Left lung (tissue), 10 donors: ENCODE measurements around the gene KMT2C. TPM values are rescaled to one million over a fixed set of nuclear protein-coding genes. Genes with fewer than 3 reads are reported as not detected.
A peak's percentile ranks its signal among the peaks of the same experiment; 100 is the strongest.

Experiments
- ATAC-seq: fragments of 200-7000 bp; cut with Tn5 transposase; one replicate; pipeline ENCODE4 v1.9.1; 2020; ENCODE audit warnings: moderate library complexity
- DNase-seq, 4 donors: peaks; one replicate each; pipeline ENCODE4 v3.0.0-alpha.2; 2013 to 2020
- H3K27ac ChIP-seq, 2 donors: fragments of 200-600 bp; sonication (generic) in 1 of 2; one replicate each; pipeline versions ENCODE4 v1.5.0 to v1.8.0; 2020 to 2021
- H3K27me3 ChIP-seq, 2 donors: fragments of 200-600 bp; sonication (generic) in 1 of 2; one replicate each; pipeline versions ENCODE4 v1.5.0 to v1.8.0; 2020 to 2021
- H3K36me3 ChIP-seq, 2 donors: fragments of 200-600 bp; sonication (generic) in 1 of 2; one replicate each; pipeline versions ENCODE4 v1.5.0 to v1.8.0; 2020 to 2021
- H3K4me1 ChIP-seq, 2 donors: fragments of 200-600 bp; one replicate each; pipeline ENCODE4 v1.8.0; 2021
- H3K4me3 ChIP-seq, 2 donors: fragments of 200-600 bp; sonication (generic) in 1 of 2; one replicate each; pipeline versions ENCODE4 v1.5.0 to v1.8.0; 2020 to 2021; ENCODE audit warnings: mild to moderate bottlenecking in 1 of 2
- H3K9me3 ChIP-seq, 2 donors: fragments of 200-600 bp; sonication (generic) in 1 of 2; one replicate each; pipeline versions ENCODE4 v1.5.0 to v1.8.0; 2020 to 2021
- CTCF ChIP-seq, 2 donors: fragments of 200-600 bp; sonication (generic) in 1 of 2; IDR thresholded peaks; one replicate each; pipeline versions ENCODE4 v1.5.0 to v1.8.0; 2021; ENCODE audit warnings: antibody characterized with exemption in 2 of 2
- intact Hi-C, 2 donors: fragments of 100-400 bp; cut with DNase I; formaldehyde crosslinking; loops; one replicate each; pipeline versions ENCODE4 v1.11.2 to v1.14.2; 2022
- polyA plus RNA-seq, 6 donors: library from polyadenylated mRNA; unstranded; fragments of 120-200 nt; gene quantifications; one replicate each; pipeline ENCODE4 v1.2.1, GENCODE V29; 2013; ENCODE audit not compliant: insufficient read length in 6 of 6
- total RNA-seq, 2 donors: library from RNA; stranded (reverse); fragmentation: NEBNext Ultra II Directional; extraction: Animal tissue kit (Norgen Biotek cat#: 25700); gene quantifications; one replicate each; pipeline ENCODE4 v1.2.1, GENCODE V29; 2021
- donor health status: DM: no; HTN: yes; CAD: no.
- donor health status: DM: no; HTN: no; CAD: no.

KMT2C gene
- total and polyA plus RNA-seq, 8 donors = 36.4 to 91.4 (median 42.1) TPM

DNA sequence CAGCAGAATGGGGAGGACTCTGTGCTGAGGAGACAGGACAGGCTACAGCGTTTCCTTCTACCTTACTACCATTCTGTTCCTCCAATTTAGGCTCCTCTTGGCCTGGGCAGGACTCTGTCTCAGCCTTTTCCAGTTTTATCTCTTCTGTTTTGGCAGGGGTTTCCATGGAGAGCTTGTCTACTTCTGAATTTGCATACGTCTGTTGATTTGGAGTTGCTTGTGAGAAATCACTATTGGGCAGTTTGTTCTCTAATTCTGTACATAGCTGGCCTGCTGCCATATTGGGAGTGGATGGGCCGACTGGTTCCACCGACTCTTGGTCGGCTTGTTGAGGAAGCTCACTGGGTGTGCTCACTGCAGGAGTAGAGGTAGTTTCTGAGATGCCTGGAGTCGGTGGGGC, 273.5 kb downstream of the KMT2C start:
- TF ChIP-seq CTCF (IDR thresholded peaks at IDR 0.05) = no peak
- Histone ChIP-seq H3K36me3 (peaks cover 0 to 96% of the 10 kb centered on the region in 2 donors), H3K4me1 (peaks cover 0 to 9% of the 10 kb centered on the region in 2 donors), H3K4me3 (no peak overlapping the region), H3K27me3 (no peaks in the 10 kb centered on the region), H3K27ac (no peak overlapping the region), H3K9me3 (no peaks in the 10 kb centered on the region)
- intact Hi-C loops = no loop called here
- ATAC-seq (no peak), DNase-seq (no peak)

DNA sequence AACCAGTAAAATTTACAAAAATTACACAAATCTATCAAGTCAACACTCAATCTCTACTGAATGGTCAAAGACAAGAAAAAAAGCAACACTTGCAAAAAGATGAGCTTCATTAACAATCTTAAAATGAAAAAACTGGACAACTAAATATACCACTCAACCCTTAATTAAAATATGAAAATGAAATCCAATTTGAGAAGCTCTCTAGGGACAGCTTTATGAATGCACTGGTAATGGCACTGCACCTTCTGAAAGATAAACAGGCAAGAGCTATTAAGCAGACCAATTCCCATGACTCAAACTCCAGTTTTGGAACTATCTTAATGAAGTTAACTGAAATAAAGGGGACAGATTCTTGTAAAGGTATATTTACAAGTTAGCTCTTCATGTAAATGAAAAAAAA, 274.6 kb downstream of the KMT2C start:
- Histone ChIP-seq H3K4me3 (no peak overlapping the region), H3K27me3 (no peaks in the 10 kb centered on the region), H3K27ac (no peak overlapping the region), H3K4me1 (peaks cover 0 to 9% of the 10 kb centered on the region in 2 donors), H3K9me3 (no peaks in the 10 kb centered on the region), H3K36me3 (peaks cover 0 to 96% of the 10 kb centered on the region in 2 donors)
- DNase-seq = no peak
- no peak for TF ChIP-seq CTCF (IDR thresholded peaks at IDR 0.05)
- intact Hi-C loops = no loop called here
- no peak for ATAC-seq

- H3K27ac ChIP-seq = no peak overlapping the region
- no peak for DNase-seq
- H3K36me3 ChIP-seq = peaks cover 0 to 98% of the 10 kb centered on the region in 2 donors
- no peaks in the 10 kb centered on the region for H3K27me3 ChIP-seq
- peak; percentile 75 for ATAC-seq
- H3K4me1 ChIP-seq = peaks cover 0 to 9% of the 10 kb centered on the region in 2 donors
- no peaks in the 10 kb centered on the region for H3K9me3 ChIP-seq
- intact Hi-C loops = no loop called here
- TF ChIP-seq CTCF (IDR thresholded peaks at IDR 0.05) = no peak
- H3K4me3 ChIP-seq = no peak overlapping the region
Observed at GRCh38 chr7:152158801-152159587, 276.8 kb downstream of the KMT2C start.

GRCh38 chr7:152152267-152152666, 283.5 kb downstream of the KMT2C start:
- TF ChIP-seq CTCF (IDR thresholded peaks at IDR 0.05) = no peak
- Histone ChIP-seq H3K4me3 (no peak overlapping the region), H3K4me1 (no peaks in the 10 kb centered on the region), H3K27ac (no peak overlapping the region), H3K9me3 (no peaks in the 10 kb centered on the region), H3K27me3 (no peaks in the 10 kb centered on the region), H3K36me3 (peaks cover 10 to 100% of the 10 kb centered on the region in 2 donors)
- ATAC-seq (no peak), DNase-seq (no peak)
- intact Hi-C loops = no loop called here

GRCh38 chr7:152149363-152149762, 286.4 kb downstream of the KMT2C start:
- ATAC-seq (no peak), DNase-seq (no peak)
- H3K9me3 ChIP-seq = no peaks in the 10 kb centered on the region
- no peak overlapping the region for H3K27ac ChIP-seq
- peaks cover 10 to 99% of the 10 kb centered on the region in 2 donors for H3K36me3 ChIP-seq
- H3K4me3 ChIP-seq = no peak overlapping the region
- no peak for TF ChIP-seq CTCF (IDR thresholded peaks at IDR 0.05)
- intact Hi-C loops = no loop called here
- H3K4me1 ChIP-seq = no peaks in the 10 kb centered on the region
- no peaks in the 10 kb centered on the region for H3K27me3 ChIP-seq
